IPS-15b (cell line): ENCODE results near the gene CD151.

ENCODE experiments used
- H3K27me3 ChIP-seq: one replicate; pipeline ENCODE4 v1.6.1; 2013; ENCODE audit warnings: low read length; ENCODE audit not compliant: control insufficient read depth, insufficient read depth
- H3K36me3 ChIP-seq: one replicate; pipeline ENCODE4 v1.6.1; 2013; ENCODE audit warnings: low read length; ENCODE audit not compliant: control insufficient read depth, insufficient read depth
- H3K4me1 ChIP-seq: one replicate; pipeline ENCODE4 v1.6.1; 2013; ENCODE audit warnings: mild to moderate bottlenecking, low read length; ENCODE audit not compliant: control insufficient read depth, insufficient read depth
- H3K4me3 ChIP-seq: one replicate; pipeline ENCODE4 v1.5.1; 2013; ENCODE audit warnings: low read depth, low read length
- H3K9ac ChIP-seq: one replicate; pipeline ENCODE4 v1.6.1; 2013; ENCODE audit warnings: low read depth, mild to moderate bottlenecking, low read length
- H3K9me3 ChIP-seq: one replicate; pipeline ENCODE4 v1.6.1; 2013; ENCODE audit warnings: mild to moderate bottlenecking, low read length; ENCODE audit not compliant: control insufficient read depth, insufficient read depth

Gene CD151

GRCh38 chr11:869399-870126, 36.8 kb downstream of the CD151 start:
- Histone ChIP-seq H3K4me3 (no peak overlapping the region), H3K9ac (no peak overlapping the region), H3K4me1 (no peaks in the 10 kb centered on the region), H3K9me3 (no peaks in the 10 kb centered on the region), H3K36me3 (peaks cover 47% of the 10 kb centered on the region), H3K27me3 (no peaks in the 10 kb centered on the region)

- H3K4me1 ChIP-seq: no peaks in the 10 kb centered on the region
- peaks cover 49% of the 10 kb centered on the region for H3K36me3 ChIP-seq
- no peak overlapping the region for H3K4me3 ChIP-seq
- H3K27me3 ChIP-seq: no peaks in the 10 kb centered on the region
- no peak overlapping the region for H3K9ac ChIP-seq
- H3K9me3 ChIP-seq: no peaks in the 10 kb centered on the region
These were observed 37.3 kb downstream of the CD151 start for GRCh38 chr11:870127-870413.

- Histone ChIP-seq H3K36me3 (peaks cover 50% of the 10 kb centered on the region), H3K4me3 (no peak overlapping the region), H3K9ac (no peak overlapping the region), H3K9me3 (no peaks in the 10 kb centered on the region), H3K27me3 (no peaks in the 10 kb centered on the region), H3K4me1 (no peaks in the 10 kb centered on the region)
These were observed 37.7 kb downstream of the CD151 start for GRCh38 chr11:870418-870817.

- H3K36me3 ChIP-seq: peaks cover 49% of the 10 kb centered on the region
- no peak overlapping the region for H3K9ac ChIP-seq
- H3K4me3 ChIP-seq: no peak overlapping the region
- H3K4me1 ChIP-seq: no peaks in the 10 kb centered on the region
- no peaks in the 10 kb centered on the region for H3K27me3 ChIP-seq
- H3K9me3 ChIP-seq: no peaks in the 10 kb centered on the region
These were observed 38.7 kb downstream of the CD151 start for GRCh38 chr11:871472-871871.

- no peaks in the 10 kb centered on the region for H3K27me3 ChIP-seq
- no peaks in the 10 kb centered on the region for H3K9me3 ChIP-seq
- H3K4me3 ChIP-seq: no peak overlapping the region
- no peaks in the 10 kb centered on the region for H3K4me1 ChIP-seq
- H3K9ac ChIP-seq: no peak overlapping the region
- H3K36me3 ChIP-seq: peaks cover 46% of the 10 kb centered on the region
These were observed 40.0 kb downstream of the CD151 start for GRCh38 chr11:872799-873198.

GRCh38 chr11:873706-874105, 41.0 kb downstream of the CD151 start:
- H3K4me1 ChIP-seq: no peaks in the 10 kb centered on the region
- H3K9ac ChIP-seq: no peak overlapping the region
- H3K9me3 ChIP-seq: no peaks in the 10 kb centered on the region

GRCh38 chr11:875203-875602, 42.5 kb downstream of the CD151 start:
- Histone ChIP-seq H3K9me3 (no peaks in the 10 kb centered on the region), H3K4me1 (no peaks in the 10 kb centered on the region), H3K36me3 (peaks cover 35% of the 10 kb centered on the region), H3K27me3 (no peaks in the 10 kb centered on the region), H3K9ac (no peak overlapping the region), H3K4me3 (no peak overlapping the region)

More at GRCh38 chr11:873706-874105, 41.0 kb downstream of the CD151 start:
- Histone ChIP-seq H3K27me3 (no peaks in the 10 kb centered on the region), H3K4me3 (no peak overlapping the region), H3K36me3 (peaks cover 44% of the 10 kb centered on the region)

- H3K4me1 ChIP-seq: no peaks in the 10 kb centered on the region
- no peaks in the 10 kb centered on the region for H3K27me3 ChIP-seq
- H3K9me3 ChIP-seq: no peaks in the 10 kb centered on the region
- H3K4me3 ChIP-seq: no peak overlapping the region
- H3K9ac ChIP-seq: no peak overlapping the region
- H3K36me3 ChIP-seq: peaks cover 41% of the 10 kb centered on the region
These were observed 43.1 kb downstream of the CD151 start for GRCh38 chr11:875769-876301.

GRCh38 chr11:876545-876944, 43.8 kb downstream of the CD151 start:
- H3K4me1 ChIP-seq: no peaks in the 10 kb centered on the region
- H3K9me3 ChIP-seq: no peaks in the 10 kb centered on the region
- H3K4me3 ChIP-seq: no peak overlapping the region
- peaks cover 37% of the 10 kb centered on the region for H3K36me3 ChIP-seq
- H3K27me3 ChIP-seq: no peaks in the 10 kb centered on the region
- no peak overlapping the region for H3K9ac ChIP-seq

- H3K4me1 ChIP-seq: no peaks in the 10 kb centered on the region
- H3K27me3 ChIP-seq: no peaks in the 10 kb centered on the region
- peaks cover 34% of the 10 kb centered on the region for H3K36me3 ChIP-seq
- H3K9me3 ChIP-seq: no peaks in the 10 kb centered on the region
- no peak overlapping the region for H3K9ac ChIP-seq
- no peak overlapping the region for H3K4me3 ChIP-seq
These were observed 44.8 kb downstream of the CD151 start for GRCh38 chr11:877565-877964.

- H3K4me1 ChIP-seq: no peaks in the 10 kb centered on the region
- H3K4me3 ChIP-seq: no peak overlapping the region
- H3K9me3 ChIP-seq: no peaks in the 10 kb centered on the region
- peaks cover 38% of the 10 kb centered on the region for H3K36me3 ChIP-seq
- H3K27me3 ChIP-seq: no peaks in the 10 kb centered on the region
- no peak overlapping the region for H3K9ac ChIP-seq
These were observed 47.7 kb downstream of the CD151 start for GRCh38 chr11:880447-880846.

GRCh38 chr11:882596-882995, 49.8 kb downstream of the CD151 start:
- H3K4me1 ChIP-seq: no peaks in the 10 kb centered on the region
- H3K27me3 ChIP-seq: no peaks in the 10 kb centered on the region
- no peak overlapping the region for H3K4me3 ChIP-seq
- H3K36me3 ChIP-seq: peaks cover 43% of the 10 kb centered on the region
- H3K9ac ChIP-seq: no peak overlapping the region
- H3K9me3 ChIP-seq: no peaks in the 10 kb centered on the region
